LNCaP clone FGC (cell line): ENCODE results near the gene NHSL1.

Source experiments
- DNase-seq: peaks from one replicate; pipeline ENCODE4 v3.0.0-alpha.2; 2011; ENCODE audit warnings: low read depth
- H3K4me3 ChIP-seq: 2 replicates; pipeline ENCODE4 v1.5.1; 2011; ENCODE audit warnings: mild to moderate bottlenecking, low read depth, low read length, control low read depth
- CTCF ChIP-seq: IDR thresholded peaks from 2 replicates; pipeline ENCODE4 v1.5.1; 2012; ENCODE audit warnings: mild to moderate bottlenecking; ENCODE audit not compliant: control insufficient read depth, insufficient read depth; ENCODE audit errors: extremely low read depth

The NHSL1 gene

DNA sequence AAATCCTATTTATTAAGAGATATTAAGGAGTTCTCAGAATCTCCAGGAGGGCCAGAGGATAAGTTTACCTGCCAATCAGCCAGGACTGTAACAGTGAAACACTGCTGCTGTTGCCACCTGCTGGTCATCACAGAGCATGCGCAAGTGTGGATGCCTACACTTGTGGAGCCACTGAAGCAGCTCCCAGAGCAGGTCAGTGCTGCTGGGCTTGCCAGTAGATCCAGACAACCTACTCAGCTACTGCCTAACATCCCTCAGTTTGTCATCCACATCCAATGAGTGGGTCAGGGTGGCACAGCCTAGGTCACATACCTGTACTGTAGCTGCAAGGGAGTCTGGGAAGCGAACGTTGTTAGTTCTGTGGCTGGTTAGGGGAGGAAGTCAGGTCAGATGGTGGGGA, 18.3 kb upstream of the NHSL1 start:
- no peak for DNase-seq
- TF ChIP-seq CTCF, result peak; percentile 49; the same call in 1 of the 2 replicates
- no peak overlapping the region for H3K4me3 ChIP-seq

GRCh38 chr6:138515657-138516248, 16.5 kb upstream of the NHSL1 start:
- no peak overlapping the region for H3K4me3 ChIP-seq
- no peak for DNase-seq
- TF ChIP-seq CTCF, result no peak

GRCh38 chr6:138514860-138515540, 15.7 kb upstream of the NHSL1 start:
- DNase-seq, result no peak
- no peak overlapping the region for H3K4me3 ChIP-seq
- no peak for TF ChIP-seq CTCF

GRCh38 chr6:138512609-138513008, 13.3 kb upstream of the NHSL1 start:
- TF ChIP-seq CTCF, result no peak
- H3K4me3 ChIP-seq, result no peak overlapping the region
- DNase-seq, result no peak

DNA sequence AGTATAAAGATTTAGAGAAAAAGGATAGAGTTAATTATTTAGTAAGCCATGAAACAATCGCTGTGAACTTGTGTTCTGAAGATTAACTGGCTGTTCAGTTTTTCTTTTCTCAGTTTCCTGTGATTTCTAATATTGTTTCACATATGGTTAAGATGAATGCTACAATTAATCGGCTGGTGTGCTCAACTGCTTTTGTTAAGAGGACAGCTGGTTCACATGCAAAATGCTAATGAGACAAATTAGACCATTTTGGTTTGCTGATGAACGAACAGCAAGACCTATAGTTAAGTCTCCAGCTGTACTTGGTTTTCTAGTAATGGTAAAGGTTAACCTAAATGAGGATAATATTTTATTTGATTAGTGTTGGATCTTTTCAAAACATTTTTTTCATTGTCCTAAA, 10.8 kb upstream of the NHSL1 start:
- no peak for TF ChIP-seq CTCF
- no peak for DNase-seq
- H3K4me3 ChIP-seq, result no peak overlapping the region

- peak; percentile 41 for DNase-seq
- TF ChIP-seq CTCF, result peak; percentile 62
Observed at GRCh38 chr6:138509371-138509770, 10.1 kb upstream of the NHSL1 start.

GRCh38 chr6:138508676-138508988, 9.3 kb upstream of the NHSL1 start:
- TF ChIP-seq CTCF, result no peak
- DNase-seq, result no peak
- no peak overlapping the region for H3K4me3 ChIP-seq

More at GRCh38 chr6:138509371-138509770, 10.1 kb upstream of the NHSL1 start:
- no peak overlapping the region for H3K4me3 ChIP-seq
